GM12891 (cell line): ENCODE results near the gene MED26.

Source experiments
- POLR2A ChIP-seq: IDR thresholded peaks from 2 replicates; pipeline ENCODE4 v1.6.1; 2011; ENCODE audit warnings: low read depth, low read length, control low read depth
- TAF1 ChIP-seq: IDR thresholded peaks from 2 replicates; pipeline ENCODE4 v1.6.1; 2011; ENCODE audit warnings: low read depth, low read length, control low read depth

GRCh38 chr19:16530540-16531379, 97.2 kb downstream of the MED26 start:
- no peak for TF ChIP-seq POLR2A
- no peak for TF ChIP-seq TAF1
